Neuronal stem cell (in vitro differentiated cells): ENCODE data around the gene PHLDB3.

ENCODE experiments used
- DNase-seq: peaks from one replicate; pipeline ENCODE4 v3.0.0-alpha.2; 2013; ENCODE audit warnings: low spot score
- H2AFZ ChIP-seq: one replicate; pipeline ENCODE4 v1.6.1; 2013; ENCODE audit warnings: mild to moderate bottlenecking, low read length, inconsistent platforms
- H2AK5ac ChIP-seq: 2 replicates; pipeline ENCODE4 v1.6.1; 2013; ENCODE audit warnings: low read depth, mild to moderate bottlenecking, inconsistent platforms, low read length, moderate library complexity, mixed read lengths
- H2BK120ac ChIP-seq: 2 replicates; pipeline ENCODE4 v1.6.1; 2013; ENCODE audit warnings: low read depth, mild to moderate bottlenecking, inconsistent platforms, low read length, moderate library complexity, mixed read lengths
- H2BK12ac ChIP-seq: one replicate; pipeline ENCODE4 v1.6.1; 2013; ENCODE audit warnings: low read length, inconsistent platforms
- H2BK15ac ChIP-seq: 2 replicates; pipeline ENCODE4 v1.6.1; 2013; ENCODE audit warnings: mild to moderate bottlenecking, low read length, inconsistent platforms, mixed read lengths
- H2BK5ac ChIP-seq: one replicate; pipeline ENCODE4 v1.6.1; 2013; ENCODE audit warnings: inconsistent platforms, mild to moderate bottlenecking, low read length, moderate library complexity
- H3K14ac ChIP-seq: one replicate; pipeline ENCODE4 v1.6.1; 2013; ENCODE audit warnings: low read length, inconsistent platforms
- H3K18ac ChIP-seq: 2 replicates; pipeline ENCODE4 v1.6.1; 2013; ENCODE audit warnings: low read length, inconsistent platforms
- H3K23ac ChIP-seq: 2 replicates; pipeline ENCODE4 v1.6.1; 2013; ENCODE audit warnings: low read depth, mild to moderate bottlenecking, mixed read lengths, low read length, inconsistent platforms; ENCODE audit not compliant: poor library complexity
- H3K27ac ChIP-seq: replicated peaks from 3 replicates; pipeline ENCODE4 v1.5.1; 2013; ENCODE audit warnings: low read length, inconsistent platforms
- H3K27me3 ChIP-seq, 3 experiments: 2 replicates each; pipeline ENCODE4 v1.6.1; 2013; ENCODE audit warnings: low read length in 3 of 3, mild to moderate bottlenecking in 2 of 3, inconsistent platforms in 1 of 3, low read depth in 1 of 3, mixed read lengths in 1 of 3, moderate library complexity in 1 of 3; ENCODE audit not compliant: control insufficient read depth in 3 of 3, insufficient read depth in 3 of 3
- H3K36me3 ChIP-seq, 2 donors: replicated peaks in 1 of 2; 2 replicates each; pipeline ENCODE4 v1.6.1; 2013; ENCODE audit warnings: low read length in 2 of 2; ENCODE audit not compliant: control insufficient read depth in 2 of 2, insufficient read depth in 2 of 2
- H3K4ac ChIP-seq: 2 replicates; pipeline ENCODE4 v1.6.1; 2013; ENCODE audit warnings: inconsistent platforms, mild to moderate bottlenecking, low read length, moderate library complexity
- H3K4me1 ChIP-seq, 2 donors: 1 replicate in 1 of 2; 2 replicates in 1 of 2; pipeline ENCODE4 v1.6.1; 2013; ENCODE audit warnings: low read length in 2 of 2, low read depth in 1 of 2; ENCODE audit not compliant: control insufficient read depth in 2 of 2, insufficient read depth in 1 of 2
- H3K4me2 ChIP-seq: one replicate; pipeline ENCODE4 v1.6.1; 2013; ENCODE audit warnings: mild to moderate bottlenecking, low read length, inconsistent platforms; ENCODE audit not compliant: insufficient read depth, poor library complexity, severe bottlenecking
- H3K4me3 ChIP-seq, 2 donors: 2 replicates each; pipeline ENCODE4 v1.5.1; 2013; ENCODE audit warnings: low read length in 2 of 2, mild to moderate bottlenecking in 2 of 2, inconsistent platforms in 1 of 2, moderate library complexity in 1 of 2
- H3K79me1 ChIP-seq: one replicate; pipeline ENCODE4 v1.6.1; 2013; ENCODE audit warnings: low read depth, mild to moderate bottlenecking, inconsistent platforms, low read length, moderate library complexity
- H3K9ac ChIP-seq: one replicate; pipeline ENCODE4 v1.6.1; 2013; ENCODE audit warnings: mild to moderate bottlenecking, low read depth, low read length, inconsistent platforms; ENCODE audit not compliant: poor library complexity
- H3K9me3 ChIP-seq, 2 donors: replicated peaks in 1 of 2; 2 replicates each; pipeline versions ENCODE3 to v1.6.1; 2013; ENCODE audit warnings: low read length in 2 of 2, mild to moderate bottlenecking in 2 of 2, inconsistent platforms in 1 of 2, low read depth in 1 of 2, mixed read lengths in 1 of 2, moderate library complexity in 1 of 2; ENCODE audit not compliant: control insufficient read depth in 2 of 2, insufficient read depth in 1 of 2
- H4K8ac ChIP-seq: one replicate; pipeline ENCODE4 v1.6.1; 2013; ENCODE audit warnings: low read depth, mild to moderate bottlenecking, inconsistent platforms, low read length, moderate library complexity
- H4K91ac ChIP-seq: one replicate; pipeline ENCODE4 v1.6.1; 2013; ENCODE audit warnings: low read length, low read depth, mild to moderate bottlenecking, inconsistent platforms; ENCODE audit not compliant: poor library complexity
- WGBS, 2 donors: extraction: QIAGEN DNeasy Blood & Tissue Kit; methylation state at CpG; one replicate each; pipeline ENCODE4 v1.1.7; 2013; ENCODE audit warnings: missing lambda C conversion rate in 2 of 2, mixed read lengths in 1 of 2; ENCODE audit not compliant: insufficient read length in 2 of 2, insufficient replicate concordance in 1 of 2; ENCODE audit errors: extremely low coverage in 2 of 2; 5-methylcytosine and 5-hydroxymethylcytosine counted together

PHLDB3 gene

GRCh38 chr19:43478323-43478722 is 26.2 kb downstream of the PHLDB3 start:
- Histone ChIP-seq H2BK15ac (no peak overlapping the region), H3K18ac (no peak overlapping the region), H3K79me1 (no peaks in the 10 kb centered on the region), H3K9ac (no peak overlapping the region), H3K14ac (no peak overlapping the region), H3K27ac (no peak overlapping the region), H3K4me3 (no peak overlapping the region), H3K27me3 (peaks cover 0 to 4% (median 0%) of the 10 kb centered on the region in 3 experiments), H3K9me3 (no peaks in the 10 kb centered on the region), H2BK12ac (no peak overlapping the region), H2BK5ac (no peak overlapping the region), H3K4me2 (no peak overlapping the region), H2AFZ (no peak overlapping the region), H3K4me1 (no peaks in the 10 kb centered on the region), H4K8ac (no peak overlapping the region), H2BK120ac (no peak overlapping the region), H3K4ac (no peak overlapping the region), H3K23ac (no peak overlapping the region), H3K36me3 (peaks cover 2 to 5% of the 10 kb centered on the region in 2 donors), H2AK5ac (no peak overlapping the region), H4K91ac (no peak overlapping the region)
- no peak for DNase-seq
- no CpG with 5 or more reads among the region's 3 CpGs for WGBS, 2 donors

DNA sequence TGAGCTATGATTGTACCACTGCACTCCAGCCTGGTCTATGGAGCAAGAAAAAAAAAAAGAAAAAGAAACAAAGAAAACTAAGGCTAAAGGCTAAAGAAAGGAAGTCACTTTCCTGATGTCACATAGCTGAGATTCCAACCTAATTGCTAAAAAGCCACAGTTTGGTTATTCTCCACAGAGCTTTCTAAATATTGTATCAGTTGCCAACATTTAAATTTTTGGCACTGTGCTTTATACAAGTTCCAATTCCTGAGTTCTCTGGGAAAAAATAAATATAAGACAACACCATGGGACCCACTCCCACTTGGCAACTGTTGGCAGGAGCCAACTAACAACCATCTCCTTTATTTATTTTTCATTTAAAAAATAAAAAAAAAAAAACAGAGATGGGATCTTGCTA is 27.9 kb downstream of the PHLDB3 start:
- H4K8ac ChIP-seq, result no peak overlapping the region
- H3K14ac ChIP-seq, result no peak overlapping the region
- H2AK5ac ChIP-seq, result no peak overlapping the region
- no peak overlapping the region for H4K91ac ChIP-seq
- no peak overlapping the region for H3K23ac ChIP-seq
- H3K79me1 ChIP-seq, result no peaks in the 10 kb centered on the region
- H2BK12ac ChIP-seq, result no peak overlapping the region
- no peak overlapping the region for H2AFZ ChIP-seq
- peaks cover 2 to 5% of the 10 kb centered on the region in 2 donors for H3K36me3 ChIP-seq
- no peaks in the 10 kb centered on the region for H3K9me3 ChIP-seq
- H2BK5ac ChIP-seq, result no peak overlapping the region
- H3K4me1 ChIP-seq, result no peaks in the 10 kb centered on the region
- H3K18ac ChIP-seq, result no peak overlapping the region
- H2BK120ac ChIP-seq, result no peak overlapping the region
- no peak overlapping the region for H3K9ac ChIP-seq
- no peak overlapping the region for H3K4ac ChIP-seq
- no peak overlapping the region for H3K4me3 ChIP-seq
- peaks cover 0 to 4% (median 0%) of the 10 kb centered on the region in 3 experiments for H3K27me3 ChIP-seq
- H2BK15ac ChIP-seq, result no peak overlapping the region
- H3K4me2 ChIP-seq, result no peak overlapping the region
- no peak for DNase-seq
- no peak overlapping the region for H3K27ac ChIP-seq

DNA sequence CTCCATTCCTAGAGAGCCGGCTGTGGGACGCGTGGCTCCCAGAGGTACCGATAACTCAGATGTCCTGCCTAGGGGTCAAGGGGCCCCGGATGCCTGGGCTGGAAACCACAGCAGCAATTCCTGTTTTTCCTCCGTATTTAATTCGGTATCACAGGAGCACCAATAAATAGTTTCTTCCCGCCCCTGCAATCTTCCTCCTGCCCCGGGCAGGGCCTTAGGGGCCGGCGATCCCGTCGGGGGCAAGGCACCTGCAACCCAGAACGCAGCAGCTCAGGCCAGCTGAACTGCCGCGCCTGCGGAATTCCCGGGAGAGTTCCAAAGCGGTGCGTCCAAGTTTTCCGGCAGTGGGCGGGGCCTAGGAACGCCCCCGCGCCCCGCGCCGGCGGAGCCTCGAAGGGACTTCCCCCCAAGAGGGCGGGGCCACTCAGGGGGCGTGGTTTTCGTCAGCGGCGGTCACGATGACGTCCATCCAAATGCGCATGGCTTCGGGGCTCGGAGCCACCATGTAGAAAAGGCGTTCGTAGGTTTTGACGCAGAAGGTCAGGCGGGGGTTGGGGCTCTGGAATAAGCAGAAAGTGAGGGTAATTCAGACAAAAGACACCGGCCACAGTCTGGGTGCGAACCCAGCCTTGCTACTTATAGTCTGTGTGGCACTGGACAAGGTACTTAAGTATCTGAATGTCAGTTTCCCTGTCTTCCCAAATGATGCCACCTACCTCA is 29.4 kb downstream of the PHLDB3 start:
- DNase-seq, result peak; percentile 95
- H2AK5ac ChIP-seq, result no peak overlapping the region
- peaks cover 0 to 4% (median 0%) of the 10 kb centered on the region in 3 experiments for H3K27me3 ChIP-seq
- peak overlapping the region; percentile 92 for H2AFZ ChIP-seq
- peak overlapping the region; percentile 84 for H3K18ac ChIP-seq
- H3K23ac ChIP-seq, result no peak overlapping the region
- H3K14ac ChIP-seq, result no peak overlapping the region
- peaks cover 2 to 5% of the 10 kb centered on the region in 2 donors for H3K36me3 ChIP-seq
- no peak overlapping the region for H2BK15ac ChIP-seq
- H3K4me1 ChIP-seq, result no peaks in the 10 kb centered on the region
- H3K9ac ChIP-seq, result no peak overlapping the region
- no peak overlapping the region for H3K27ac ChIP-seq
- H4K91ac ChIP-seq, result no peak overlapping the region
- no peak overlapping the region for H3K4ac ChIP-seq
- H2BK12ac ChIP-seq, result no peak overlapping the region
- no peaks in the 10 kb centered on the region for H3K9me3 ChIP-seq
- no peak overlapping the region for H4K8ac ChIP-seq
- H3K4me3 ChIP-seq, result peak overlapping the region; percentile 43 to 64
- WGBS, 2 donors, result no CpG with 5 or more reads among the region's 46 CpGs
- peak overlapping the region; percentile 81 for H3K4me2 ChIP-seq
- H2BK5ac ChIP-seq, result peak overlapping the region; percentile 21
- no peak overlapping the region for H2BK120ac ChIP-seq
- no peaks in the 10 kb centered on the region for H3K79me1 ChIP-seq

GRCh38 chr19:43474487-43474886 is 30.1 kb downstream of the PHLDB3 start:
- Histone ChIP-seq H3K4ac (no peak overlapping the region), H3K36me3 (peaks cover 2 to 5% of the 10 kb centered on the region in 2 donors), H3K4me2 (no peak overlapping the region), H4K8ac (no peak overlapping the region), H2BK120ac (no peak overlapping the region), H3K27me3 (peaks cover 0 to 4% (median 0%) of the 10 kb centered on the region in 3 experiments), H3K4me3 (no peak overlapping the region), H4K91ac (no peak overlapping the region), H2BK12ac (no peak overlapping the region), H2AK5ac (no peak overlapping the region), H3K18ac (no peak overlapping the region), H3K9me3 (no peaks in the 10 kb centered on the region), H3K4me1 (no peaks in the 10 kb centered on the region), H2AFZ (peak overlapping the region; percentile 92), H3K27ac (no peak overlapping the region), H3K14ac (no peak overlapping the region), H3K79me1 (no peaks in the 10 kb centered on the region), H3K9ac (no peak overlapping the region), H2BK5ac (peak overlapping the region; percentile 21), H3K23ac (no peak overlapping the region), H2BK15ac (no peak overlapping the region)
- WGBS, 2 donors, result no CpG with 5 or more reads among the region's 4 CpGs
- DNase-seq, result no peak
